22Rv1 (cell line): Measurements from ENCODE around the gene DNAJB8.

Experiments used
- CTCF ChIP-seq: fragments of 450-650 bp; IDR thresholded peaks from 2 replicates; pipeline ENCODE4 v1.5.1; 2017; ENCODE audit warnings: mild to moderate bottlenecking
- ZFX ChIP-seq: fragments of 450-650 bp; IDR thresholded peaks from 2 replicates; pipeline ENCODE4 v1.6.1; 2017; ENCODE audit warnings: antibody characterized with exemption, borderline replicate concordance

- TF ChIP-seq CTCF = no peak
- TF ChIP-seq ZFX = no peak
Observed at GRCh38 chr3:128430301-128430700, 36.4 kb downstream of the DNAJB8 start.
